Common myeloid progenitor, CD34-positive (primary cell): ENCODE data around the gene SAMD8.
A peak's percentile ranks its signal among the peaks of the same experiment; 100 is the strongest.

ENCODE experiments used
- CTCF ChIA-PET: fragments of 350-600 bp; sonication (Branson Sonifier 250); formaldehyde crosslinking; loops from one replicate; lab custom pipeline; 2021; ENCODE audit warnings: antibody characterized with exemption; lab: Charles Lee
- POLR2A ChIA-PET: fragments of 350-600 bp; sonication (Branson Sonifier 250); formaldehyde crosslinking; loops from one replicate; lab custom pipeline; 2021; ENCODE audit warnings: antibody characterized with exemption; lab: Charles Lee
- DNase-seq, 3 donors: peaks; one replicate each; pipeline versions ENCODE4 v3.0.0 to v3.0.0-alpha.2; 2013
- H3K27ac ChIP-seq, 2 experiments: 1 replicate in 1 of 2; 2 replicates in 1 of 2; pipeline ENCODE4 v1.7.0; 2013; ENCODE audit warnings: inconsistent platforms in 2 of 2, low read length in 2 of 2, mild to moderate bottlenecking in 2 of 2, low read depth in 1 of 2, moderate library complexity in 1 of 2; ENCODE audit not compliant: severe bottlenecking in 2 of 2, insufficient read depth in 1 of 2, poor library complexity in 1 of 2
- H3K27me3 ChIP-seq, 5 experiments: replicated peaks in 2 of 5; 1 replicate in 3 of 5; 2 replicates in 2 of 5; pipeline versions ENCODE4 v1.6.1 to v1.7.0; 2013; ENCODE audit warnings: low read length in 4 of 5, mild to moderate bottlenecking in 2 of 5, moderate library complexity in 2 of 5, inconsistent platforms in 1 of 5; ENCODE audit not compliant: insufficient read depth in 5 of 5, control insufficient read depth in 4 of 5
- H3K36me3 ChIP-seq, 4 experiments: 1 replicate in 2 of 4; 2 replicates in 2 of 4; pipeline versions ENCODE4 v1.6.1 to v1.7.0; 2013; ENCODE audit warnings: low read length in 3 of 4, control low read depth in 1 of 4, mild to moderate bottlenecking in 1 of 4; ENCODE audit not compliant: control insufficient read depth in 4 of 4, insufficient read depth in 4 of 4
- H3K4me1 ChIP-seq, 4 experiments: 1 replicate in 3 of 4; 2 replicates in 1 of 4; pipeline versions ENCODE4 v1.6.1 to v1.7.1; 2013; ENCODE audit warnings: low read length in 3 of 4, mild to moderate bottlenecking in 3 of 4, control low read depth in 1 of 4, inconsistent platforms in 1 of 4, moderate library complexity in 1 of 4; ENCODE audit not compliant: control insufficient read depth in 4 of 4, insufficient read depth in 4 of 4; ENCODE audit errors: control extremely low read depth in 1 of 4
- H3K4me3 ChIP-seq, 7 experiments: 1 replicate in 4 of 7; 2 replicates in 3 of 7; pipeline versions ENCODE4 v1.5.1 to v1.7.0; 2013; ENCODE audit warnings: mild to moderate bottlenecking in 7 of 7, low read length in 6 of 7, moderate library complexity in 6 of 7, inconsistent platforms in 2 of 7, low read depth in 2 of 7, control low read depth in 1 of 7; ENCODE audit not compliant: insufficient read depth in 4 of 7, control insufficient read depth in 1 of 7; ENCODE audit errors: extremely low read depth in 1 of 7
- H3K9me3 ChIP-seq, 5 experiments: 1 replicate in 4 of 5; 2 replicates in 1 of 5; pipeline versions ENCODE4 v1.6.1 to v1.7.1; 2013; ENCODE audit warnings: low read length in 4 of 5, mild to moderate bottlenecking in 2 of 5, inconsistent platforms in 1 of 5, low read depth in 1 of 5, moderate library complexity in 1 of 5; ENCODE audit not compliant: control insufficient read depth in 4 of 5, insufficient read depth in 2 of 5; ENCODE audit errors: control extremely low read depth in 1 of 5
- WGBS: methylation state at CpG from one replicate; pipeline ENCODE4 v1.1.5; 2013; ENCODE audit not compliant: insufficient coverage; 5-methylcytosine and 5-hydroxymethylcytosine counted together

SAMD8 gene

DNA sequence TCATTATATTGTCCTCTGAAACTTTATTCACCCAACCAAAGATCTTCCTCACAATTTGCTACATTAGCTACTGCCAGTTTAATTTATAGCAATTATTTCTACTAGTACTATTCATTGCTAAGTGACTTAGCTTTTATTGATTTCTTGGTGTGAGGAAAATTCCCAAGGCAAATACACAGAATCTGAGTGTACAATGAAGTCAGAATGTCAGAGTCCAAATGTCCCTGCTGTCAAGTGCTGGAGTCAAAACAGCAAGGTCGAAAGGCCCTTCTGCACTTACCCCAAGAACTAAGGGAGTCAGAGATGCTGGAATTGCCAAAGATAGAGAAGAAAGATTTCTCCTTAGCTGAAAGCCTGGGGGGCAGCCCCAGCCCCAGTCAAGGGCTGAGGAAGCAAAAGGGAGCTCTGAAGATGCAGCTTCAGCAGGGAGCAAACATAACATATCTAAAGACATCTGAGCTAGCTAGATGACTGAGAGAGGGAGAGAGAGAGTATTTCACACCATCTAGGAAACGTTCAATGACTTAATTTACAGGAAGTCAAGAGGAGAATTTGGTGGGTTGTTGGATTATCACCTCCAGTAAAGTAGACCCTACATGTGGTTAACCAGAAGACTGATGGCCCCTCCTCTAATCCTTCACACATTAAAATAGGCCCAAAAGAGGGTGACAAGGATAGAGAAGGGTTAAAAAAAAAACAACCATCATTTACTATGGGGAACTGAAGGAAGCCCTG lies 36.6 kb upstream of the SAMD8 start:
- DNase-seq = no peak
- ChIA-PET POLR2A (interaction anchor here (0.7 kb wide), 1 partner anchor 15 kb away, joined by 3 read pairs; no protein-coding TSS in a partner anchor), CTCF (interaction anchor here (1.1 to 1.6 kb wide), 2 partner anchors 14 to 22 kb away, joined by 3 to 5 read pairs; no protein-coding TSS in a partner anchor)
- no peaks in the 10 kb centered on the region for H3K36me3 ChIP-seq
- no peaks in the 10 kb centered on the region for H3K9me3 ChIP-seq
- no peaks in the 10 kb centered on the region for H3K27me3 ChIP-seq
- H3K4me3 ChIP-seq = no peak overlapping the region
- H3K27ac ChIP-seq = no peak overlapping the region
- no CpG with 5 or more reads among the region's 2 CpGs for WGBS
- peaks cover 0 to 6% (median 3%) of the 10 kb centered on the region in 4 experiments for H3K4me1 ChIP-seq

DNA sequence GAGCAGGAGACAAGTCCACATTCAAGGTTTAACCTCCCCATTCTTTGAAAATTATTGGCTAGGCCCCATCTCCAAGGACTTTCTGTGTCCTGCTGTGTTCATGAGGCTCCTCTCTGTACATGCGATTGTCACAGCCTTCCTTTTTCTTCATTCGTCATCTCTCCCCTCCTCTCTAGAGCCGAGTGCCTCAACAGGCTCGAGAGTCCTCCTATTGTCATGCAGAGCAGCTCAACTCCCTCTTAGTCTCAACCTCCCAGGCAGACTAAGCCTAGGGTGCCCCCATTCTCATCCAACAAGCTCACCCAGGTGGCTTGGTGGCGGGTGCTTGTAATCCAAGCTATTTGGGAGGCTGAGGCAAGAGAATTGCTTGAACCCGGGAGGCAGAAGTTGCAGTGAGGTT lies 35.1 kb upstream of the SAMD8 start:
- no peaks in the 10 kb centered on the region for H3K27me3 ChIP-seq
- H3K4me3 ChIP-seq = no peak overlapping the region
- H3K27ac ChIP-seq = no peak overlapping the region
- peaks cover 0 to under 1% (median 0%) of the 10 kb centered on the region in 4 experiments for H3K4me1 ChIP-seq
- ChIA-PET CTCF (no interaction called here), POLR2A (no interaction called here)
- peaks cover 0 to 3% (median 0%) of the 10 kb centered on the region in 5 experiments for H3K9me3 ChIP-seq
- WGBS = 100% methylated on average over 3 of the region's 6 CpGs
- DNase-seq = no peak
- no peaks in the 10 kb centered on the region for H3K36me3 ChIP-seq

GRCh38 chr10:75079436-75080083 lies 31.9 kb upstream of the SAMD8 start:
- POLR2A ChIA-PET = no interaction called here
- H3K36me3 ChIP-seq = no peaks in the 10 kb centered on the region
- WGBS = 96% methylated on average over 6 of the region's 9 CpGs
- no peak for DNase-seq
- H3K27ac ChIP-seq = no peak overlapping the region
- H3K27me3 ChIP-seq = no peaks in the 10 kb centered on the region
- H3K9me3 ChIP-seq = peaks cover 0 to 8% (median 0%) of the 10 kb centered on the region in 5 experiments
- peaks cover 0 to 2% (median 0%) of the 10 kb centered on the region in 4 experiments for H3K4me1 ChIP-seq
- no peak overlapping the region for H3K4me3 ChIP-seq
- CTCF ChIA-PET = interaction anchor here (1.2 to 1.4 kb wide), 2 partner anchors 15 to 32 kb away, joined by 3 read pairs; no protein-coding TSS in a partner anchor

GRCh38 chr10:75080554-75080953 lies 30.9 kb upstream of the SAMD8 start:
- H3K9me3 ChIP-seq = peaks cover 0 to 8% (median 0%) of the 10 kb centered on the region in 5 experiments
- H3K4me1 ChIP-seq = peaks cover 0 to 2% (median 0%) of the 10 kb centered on the region in 4 experiments
- WGBS = 100% methylated on average over 4 of the region's 4 CpGs
- POLR2A ChIA-PET = no interaction called here
- no peak for DNase-seq
- CTCF ChIA-PET = interaction anchor here (1.4 kb wide), 1 partner anchor 33 kb away, joined by 3 read pairs; no protein-coding TSS in a partner anchor
- H3K27me3 ChIP-seq = no peaks in the 10 kb centered on the region
- no peak overlapping the region for H3K4me3 ChIP-seq
- no peak overlapping the region for H3K27ac ChIP-seq
- no peaks in the 10 kb centered on the region for H3K36me3 ChIP-seq

DNA sequence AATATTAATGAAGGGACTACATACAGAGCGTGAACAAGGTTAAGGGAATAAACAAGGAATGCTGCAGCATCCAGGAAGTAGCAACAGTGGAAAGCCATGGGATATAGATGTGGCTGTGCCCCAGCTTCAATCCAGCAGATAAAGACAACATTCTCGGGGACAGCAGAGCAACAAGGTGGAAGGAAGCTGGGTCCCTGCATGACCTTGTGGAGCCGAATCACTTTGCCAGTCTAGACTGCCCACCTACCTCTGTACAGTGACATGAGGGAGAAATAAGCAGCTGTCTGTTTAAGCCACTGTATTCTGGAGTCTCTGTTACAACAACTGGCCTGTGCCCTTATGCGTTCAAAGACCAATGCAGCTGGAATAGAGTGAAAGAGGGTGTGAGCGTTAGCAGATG lies 30.1 kb upstream of the SAMD8 start:
- WGBS = 87% methylated on average over 5 of the region's 5 CpGs
- Histone ChIP-seq H3K36me3 (no peaks in the 10 kb centered on the region), H3K4me3 (no peak overlapping the region), H3K27ac (no peak overlapping the region), H3K4me1 (peaks cover 0 to 2% (median 0%) of the 10 kb centered on the region in 4 experiments), H3K9me3 (peaks cover 0 to 8% (median 0%) of the 10 kb centered on the region in 5 experiments), H3K27me3 (no peaks in the 10 kb centered on the region)
- POLR2A ChIA-PET = no interaction called here
- CTCF ChIA-PET = no interaction called here
- DNase-seq = no peak

GRCh38 chr10:75083972-75084833 lies 27.3 kb upstream of the SAMD8 start:
- peaks cover 0 to 2% (median 0%) of the 10 kb centered on the region in 4 experiments for H3K4me1 ChIP-seq
- DNase-seq = peak in 1 of 3 donors; percentile 17
- H3K36me3 ChIP-seq = no peaks in the 10 kb centered on the region
- ChIA-PET CTCF (interaction anchor here (0.8 to 1.3 kb wide), 3 partner anchors 11 to 16 kb away, joined by 3 to 4 read pairs (median 3); no protein-coding TSS in a partner anchor), POLR2A (no interaction called here)
- no peaks in the 10 kb centered on the region for H3K27me3 ChIP-seq
- H3K27ac ChIP-seq = no peak overlapping the region
- no peak overlapping the region for H3K4me3 ChIP-seq
- 65% methylated on average over 5 of the region's 10 CpGs for WGBS
- H3K9me3 ChIP-seq = peaks cover 0 to 8% (median 0%) of the 10 kb centered on the region in 5 experiments
